ENCODE measurements around the gene SIM2. TPM values are rescaled to one million over a fixed set of nuclear protein-coding genes. Genes with fewer than 3 reads are reported as not detected.
"Not testable (repeated sequence)": the region's sequence is repeated elsewhere in the genome, so short reads cannot be mapped to it uniquely, and the experiment has no call there.

The SIM2 gene, protein sequence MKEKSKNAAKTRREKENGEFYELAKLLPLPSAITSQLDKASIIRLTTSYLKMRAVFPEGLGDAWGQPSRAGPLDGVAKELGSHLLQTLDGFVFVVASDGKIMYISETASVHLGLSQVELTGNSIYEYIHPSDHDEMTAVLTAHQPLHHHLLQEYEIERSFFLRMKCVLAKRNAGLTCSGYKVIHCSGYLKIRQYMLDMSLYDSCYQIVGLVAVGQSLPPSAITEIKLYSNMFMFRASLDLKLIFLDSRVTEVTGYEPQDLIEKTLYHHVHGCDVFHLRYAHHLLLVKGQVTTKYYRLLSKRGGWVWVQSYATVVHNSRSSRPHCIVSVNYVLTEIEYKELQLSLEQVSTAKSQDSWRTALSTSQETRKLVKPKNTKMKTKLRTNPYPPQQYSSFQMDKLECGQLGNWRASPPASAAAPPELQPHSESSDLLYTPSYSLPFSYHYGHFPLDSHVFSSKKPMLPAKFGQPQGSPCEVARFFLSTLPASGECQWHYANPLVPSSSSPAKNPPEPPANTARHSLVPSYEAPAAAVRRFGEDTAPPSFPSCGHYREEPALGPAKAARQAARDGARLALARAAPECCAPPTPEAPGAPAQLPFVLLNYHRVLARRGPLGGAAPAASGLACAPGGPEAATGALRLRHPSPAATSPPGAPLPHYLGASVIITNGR
- polyA plus RNA-seq (ENCODE audit: insufficient read length in 10 of 10): 10 to 100 TPM in 1 of 10 donors, 1 to 10 TPM in 8, under 1 TPM in 1; 0.90 to 11.7 (median 2.2) TPM
- long read RNA-seq, donor 1: 0 reads
- long read RNA-seq, donor 2, partial matches to known transcripts: 7 of 7 reads
- long read RNA-seq, donor 2, other reads (novel, unspliced or antisense): 0 of 7 reads
- long read RNA-seq, donor 3: 0 reads
- long read RNA-seq, donor 4: 0 reads
- long read RNA-seq, donor 5: 0 reads
- long read RNA-seq, donor 6: 0 reads
- long read RNA-seq, donor 7: 0 reads
- long read RNA-seq, donor 8: 0 reads
- long read RNA-seq, donor 9: 0 reads

DNA sequence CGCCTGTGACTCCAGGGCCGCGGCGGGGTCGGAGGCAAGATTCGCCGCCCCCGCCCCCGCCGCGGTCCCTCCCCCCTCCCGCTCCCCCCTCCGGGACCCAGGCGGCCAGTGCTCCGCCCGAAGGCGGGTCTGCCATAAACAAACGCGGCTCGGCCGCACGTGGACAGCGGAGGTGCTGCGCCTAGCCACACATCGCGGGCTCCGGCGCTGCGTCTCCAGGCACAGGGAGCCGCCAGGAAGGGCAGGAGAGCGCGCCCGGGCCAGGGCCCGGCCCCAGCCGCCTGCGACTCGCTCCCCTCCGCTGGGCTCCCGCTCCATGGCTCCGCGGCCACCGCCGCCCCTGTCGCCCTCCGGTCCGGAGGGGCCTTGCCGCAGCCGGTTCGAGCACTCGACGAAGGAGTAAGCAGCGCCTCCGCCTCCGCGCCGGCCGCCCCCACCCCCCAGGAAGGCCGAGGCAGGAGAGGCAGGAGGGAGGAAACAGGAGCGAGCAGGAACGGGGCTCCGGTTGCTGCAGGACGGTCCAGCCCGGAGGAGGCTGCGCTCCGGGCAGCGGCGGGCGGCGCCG lies at the start of gene SIM2:
Gene SIM2 (plus strand): TSS at position 135 of the 565 bp plus-strand sequence. CDS start 632 bp downstream, outside the sequence.
- peak in 1 of 3 donors; percentile 61 for DNase-seq

DNA sequence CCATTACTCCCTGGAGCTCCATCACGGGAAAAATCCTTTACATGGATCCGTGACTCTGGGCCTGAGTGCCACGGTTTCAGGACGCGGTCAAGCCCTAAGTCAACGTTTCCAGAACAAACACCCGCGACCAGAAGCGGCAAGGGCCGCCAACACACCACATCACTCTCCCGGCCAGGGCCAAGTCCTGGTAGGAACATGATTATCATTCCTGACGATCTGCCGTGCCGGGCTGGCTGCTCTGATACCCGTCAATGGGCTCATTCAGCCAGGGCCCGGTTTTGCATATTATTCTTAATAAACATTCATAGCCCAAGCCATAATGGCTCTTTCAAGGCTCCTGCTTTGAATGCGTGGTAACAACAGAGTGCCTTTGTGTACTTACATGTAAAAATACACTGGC lies 44.6 kb upstream of the SIM2 start:
- DNase-seq: no peak

DNA sequence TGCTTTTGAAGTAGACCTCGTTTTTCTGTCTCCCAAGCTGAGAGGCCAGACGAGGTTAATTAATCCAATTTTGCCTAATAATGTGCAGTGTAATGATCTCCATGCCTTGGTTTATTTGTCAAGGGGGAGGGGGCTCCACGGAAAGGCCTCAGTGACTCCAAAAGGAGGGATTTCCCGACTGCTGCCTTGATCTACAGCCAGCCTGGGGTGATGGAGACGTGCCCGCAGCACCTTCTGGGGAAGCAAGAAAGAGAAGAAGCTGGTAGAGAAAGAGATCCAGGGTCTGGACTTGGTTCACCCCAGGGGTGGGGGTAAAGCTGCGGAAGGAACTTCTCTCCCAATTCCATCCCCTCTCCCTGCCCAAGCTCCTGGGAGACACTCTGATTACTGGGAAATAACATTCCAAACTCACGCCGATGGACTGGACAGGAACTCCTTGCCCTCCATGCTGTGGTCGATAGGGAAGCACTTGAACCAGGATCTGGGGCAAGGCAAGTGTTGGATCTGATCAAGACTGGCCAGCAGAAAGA lies 44.1 kb upstream of the SIM2 start:
- DNase-seq: no peak

DNA sequence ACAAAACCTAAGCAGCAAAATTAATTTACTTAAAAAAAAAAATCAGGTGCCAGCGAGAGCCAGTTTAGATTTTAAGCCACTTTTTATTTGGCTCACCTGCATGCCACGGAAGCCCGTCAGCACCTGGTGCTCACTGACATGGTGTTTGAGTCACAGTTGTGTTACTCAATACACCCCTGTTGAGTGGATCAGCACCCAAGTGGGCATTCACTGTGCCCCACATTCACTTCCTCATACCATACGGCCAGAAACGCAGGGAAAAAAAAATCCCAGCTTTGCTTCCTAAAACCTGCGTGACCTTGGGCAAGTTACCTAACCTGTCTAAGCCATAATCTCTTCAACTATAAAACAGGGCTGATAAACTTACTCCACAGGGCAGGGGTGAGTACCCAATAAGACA lies 42.8 kb upstream of the SIM2 start:
- no peak for DNase-seq

DNA sequence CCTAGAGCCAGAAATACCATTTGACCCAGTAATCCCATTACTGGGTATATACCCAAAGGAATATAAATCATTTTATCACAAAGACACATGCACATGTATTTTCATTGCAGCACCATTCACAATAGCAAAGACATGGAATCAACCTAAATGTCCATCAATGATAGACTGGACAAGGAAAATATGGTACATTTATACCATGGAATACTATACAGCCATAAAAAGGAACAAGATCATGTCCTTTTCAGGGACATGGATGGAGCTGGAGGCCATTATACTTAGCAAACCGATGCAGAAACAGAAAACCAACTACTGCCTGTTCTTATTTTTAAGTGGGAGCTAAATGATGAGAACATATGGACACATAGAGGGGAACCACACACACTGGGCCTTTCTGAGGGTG lies 41.6 kb upstream of the SIM2 start:
- DNase-seq: not testable (repeated sequence)

DNA sequence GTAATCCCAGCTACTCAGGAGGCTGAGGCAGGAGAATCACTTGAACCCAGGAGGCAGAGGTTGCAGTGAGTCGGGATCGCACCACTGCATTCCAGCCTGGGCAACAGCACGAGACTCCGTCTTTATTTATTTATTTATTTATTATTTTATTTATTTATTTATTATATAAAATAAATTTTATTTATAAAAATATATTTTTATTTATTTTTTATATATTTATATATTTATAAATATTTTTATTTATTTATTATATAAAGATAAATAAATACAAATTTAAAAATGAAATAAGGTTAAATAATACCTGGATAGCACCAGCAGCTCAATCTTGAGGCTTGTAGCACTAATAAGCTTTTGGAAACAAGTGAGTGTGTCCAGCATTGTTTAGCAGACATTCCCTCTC lies 40.9 kb upstream of the SIM2 start:
- DNase-seq: no peak

DNA sequence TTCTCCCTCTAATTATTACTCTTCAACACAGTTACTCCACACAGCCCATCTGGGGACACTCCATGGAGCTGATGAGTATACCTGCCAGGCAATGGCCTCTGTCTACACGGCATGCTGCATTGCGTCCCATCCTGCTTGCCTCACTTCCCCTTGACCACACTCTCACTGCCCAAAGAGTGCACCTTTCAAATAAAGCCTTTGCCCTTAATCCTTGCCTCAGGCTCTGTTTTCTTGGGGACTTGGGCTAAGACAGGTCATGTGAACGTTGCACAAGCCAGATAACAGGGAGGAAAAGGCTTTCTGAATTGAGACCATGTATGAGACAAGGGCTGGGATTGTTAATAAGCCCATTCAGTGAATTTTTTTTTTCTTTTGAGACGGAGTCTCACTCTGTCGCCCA lies 40.0 kb upstream of the SIM2 start:
- no peak for DNase-seq

DNA sequence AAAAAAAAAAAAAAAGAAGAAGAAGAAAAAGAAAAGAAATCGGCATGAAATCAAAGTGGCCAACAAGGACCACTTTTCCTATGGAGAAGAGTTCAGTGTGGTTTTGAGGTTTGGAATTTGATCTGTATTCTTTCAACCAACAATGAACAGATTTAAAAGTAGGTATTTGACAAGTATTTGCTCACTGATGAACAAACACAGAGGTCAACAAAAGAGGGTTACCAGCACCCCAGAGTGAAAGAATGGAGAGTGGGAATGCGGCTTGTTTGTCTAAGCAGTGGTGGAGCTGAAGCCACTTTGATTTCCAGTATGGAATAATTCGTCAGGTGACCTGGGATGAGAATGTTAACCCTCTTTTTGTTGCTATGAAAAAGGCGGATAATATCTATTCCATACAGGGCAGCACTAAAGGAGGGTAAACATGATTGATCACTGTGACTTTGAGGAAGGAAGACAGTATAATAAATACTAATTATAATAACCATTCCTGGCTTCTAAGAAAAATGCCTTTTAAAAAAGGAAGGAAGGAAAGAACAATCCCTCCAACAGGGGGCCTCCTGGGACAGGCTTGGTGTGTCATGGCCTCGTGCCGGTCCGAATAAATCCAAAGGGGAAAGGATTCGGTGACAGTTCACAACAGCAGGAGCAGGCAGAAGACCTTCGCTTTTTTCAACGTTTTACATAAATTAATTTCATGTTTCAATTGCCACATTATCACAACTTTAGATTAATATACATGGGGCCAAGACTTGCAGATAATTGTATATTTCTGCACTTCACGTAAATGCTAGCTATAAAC lies 37.2 kb upstream of the SIM2 start:
- DNase-seq: peak in 1 of 3 donors; percentile 4

DNA sequence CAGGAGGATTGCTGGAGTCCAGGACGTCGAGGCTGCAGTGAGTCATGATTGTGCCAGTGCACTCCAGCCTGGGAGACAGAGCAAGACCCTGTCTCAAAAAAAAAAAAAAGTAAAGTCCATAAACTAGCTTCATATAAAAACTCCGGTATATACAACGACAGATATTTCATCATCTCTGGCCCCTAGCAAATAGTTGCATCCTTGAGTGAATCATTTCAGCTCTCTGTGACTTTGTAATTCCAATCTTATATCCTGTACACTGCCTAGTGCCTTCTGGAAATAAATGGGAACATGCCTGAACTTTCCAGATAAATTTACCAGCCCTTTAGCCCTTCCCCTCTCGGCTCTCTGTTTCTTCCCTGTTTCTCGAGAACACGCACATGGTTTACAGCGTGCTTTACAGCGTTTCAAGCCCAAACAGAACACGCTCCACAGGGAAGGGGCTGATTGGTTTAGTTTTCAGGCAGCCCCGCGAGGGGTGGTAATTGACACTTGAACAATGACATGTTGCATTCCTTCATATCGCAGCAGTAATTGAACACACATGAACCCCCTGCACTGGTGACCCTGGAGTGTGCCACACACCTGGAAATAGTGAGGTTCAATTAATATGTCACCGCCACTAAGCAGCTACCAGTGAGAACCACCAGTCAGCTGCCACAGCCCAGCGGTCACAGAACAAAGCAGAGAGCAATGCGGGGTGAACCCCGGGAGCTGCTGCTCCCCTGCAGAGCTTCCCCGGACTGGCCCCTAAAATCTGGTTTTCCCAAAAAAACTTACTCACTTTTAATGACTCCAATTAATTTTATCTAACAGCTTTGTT lies 35.7 kb upstream of the SIM2 start:
- peak in 2 of 3 donors; percentile 1 to 24 for DNase-seq

DNA sequence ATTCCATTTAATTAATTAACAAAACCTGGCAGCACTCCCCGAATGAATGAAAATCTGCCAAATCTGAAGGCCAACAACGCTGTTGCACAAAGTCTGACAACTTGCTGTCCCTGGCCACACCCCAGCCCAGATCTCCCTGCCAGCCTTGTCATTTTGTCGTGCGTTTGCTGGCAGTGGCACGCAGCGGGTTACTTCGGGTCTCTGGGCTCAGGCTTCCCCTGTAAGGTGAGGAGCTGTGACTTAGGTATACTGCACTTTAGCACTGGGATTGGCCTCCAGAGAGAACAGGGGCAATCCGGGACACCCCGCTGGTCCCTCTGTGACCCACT lies 34.3 kb upstream of the SIM2 start:
- no peak for DNase-seq

DNA sequence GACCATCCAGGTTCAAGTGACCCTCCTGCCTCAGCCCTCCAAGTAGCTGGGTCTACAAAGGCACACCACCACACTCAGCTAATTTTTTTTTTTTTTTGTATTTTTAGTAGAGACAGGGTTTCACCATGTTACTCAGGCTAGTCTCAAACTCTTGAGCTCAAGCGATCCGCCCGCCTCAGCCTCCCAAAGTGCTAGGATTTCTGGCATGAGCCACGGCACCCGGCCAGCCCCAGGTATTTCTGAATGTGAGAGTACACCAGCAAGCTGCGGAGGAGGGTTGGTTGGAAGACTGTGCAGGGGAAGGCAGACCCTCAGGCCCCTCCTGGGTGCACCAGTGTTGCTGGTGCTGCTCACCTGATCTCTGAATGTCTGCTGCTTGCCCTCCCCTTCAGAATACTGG lies 33.1 kb upstream of the SIM2 start:
- no peak for DNase-seq

DNA sequence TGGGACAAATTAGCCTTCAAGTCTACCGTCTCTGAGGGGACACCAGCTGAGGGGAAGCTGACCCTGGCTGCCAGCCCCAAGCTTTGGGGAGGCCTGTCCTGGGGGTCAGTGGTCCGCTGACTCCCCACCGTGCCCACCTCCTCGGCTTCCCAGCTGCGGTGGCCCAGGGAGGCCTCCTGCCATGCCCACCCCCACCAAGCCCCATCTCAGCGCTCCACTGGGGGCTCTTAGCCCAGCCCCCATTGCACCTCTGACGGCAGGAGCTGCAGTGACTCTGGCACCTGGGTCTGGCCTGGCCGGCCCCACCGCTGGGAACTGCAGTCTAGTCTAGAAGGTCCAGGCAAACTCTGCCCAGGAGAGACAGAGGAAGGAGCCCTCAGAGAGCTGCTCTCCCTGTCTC lies 30.2 kb upstream of the SIM2 start:
- no peak for DNase-seq

DNA sequence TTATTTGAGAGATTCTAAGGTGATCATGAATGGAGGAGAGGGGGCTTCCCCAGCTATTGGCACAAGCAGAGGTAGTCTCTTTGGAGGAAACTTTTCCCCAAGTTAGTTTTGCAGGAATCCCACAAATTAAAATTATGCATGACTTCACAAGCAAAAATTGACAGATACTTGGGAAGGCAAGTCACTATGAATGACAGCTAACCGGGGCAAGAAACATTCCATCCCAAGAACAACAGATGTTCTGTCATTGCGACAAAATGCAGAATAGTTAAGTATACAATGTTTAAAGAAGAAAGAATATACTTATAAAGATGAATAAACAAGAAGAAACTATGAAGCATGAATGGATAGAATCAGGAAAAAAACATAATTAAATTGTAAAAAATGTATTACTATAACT lies 27.1 kb upstream of the SIM2 start:
- DNase-seq: no peak

DNA sequence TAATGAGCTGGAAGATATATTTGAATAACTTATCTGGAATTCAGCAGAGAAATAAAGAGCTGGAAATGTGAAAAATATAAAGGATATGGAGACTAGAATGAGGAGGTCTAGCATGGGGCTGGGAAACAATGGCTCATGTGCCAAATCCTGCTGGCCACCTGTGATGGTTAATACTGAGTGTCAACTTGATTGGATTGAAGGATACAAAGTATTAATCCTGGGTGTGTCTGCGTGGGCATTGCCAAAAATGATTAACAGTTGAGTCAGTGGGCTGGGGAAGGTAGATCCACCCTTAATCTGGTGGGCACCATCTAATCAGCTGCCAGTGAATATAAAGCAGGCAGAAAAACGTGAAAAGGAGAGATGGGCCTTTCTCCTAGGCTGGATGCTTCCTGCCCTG lies 26.6 kb upstream of the SIM2 start:
- not testable (repeated sequence) for DNase-seq

DNA sequence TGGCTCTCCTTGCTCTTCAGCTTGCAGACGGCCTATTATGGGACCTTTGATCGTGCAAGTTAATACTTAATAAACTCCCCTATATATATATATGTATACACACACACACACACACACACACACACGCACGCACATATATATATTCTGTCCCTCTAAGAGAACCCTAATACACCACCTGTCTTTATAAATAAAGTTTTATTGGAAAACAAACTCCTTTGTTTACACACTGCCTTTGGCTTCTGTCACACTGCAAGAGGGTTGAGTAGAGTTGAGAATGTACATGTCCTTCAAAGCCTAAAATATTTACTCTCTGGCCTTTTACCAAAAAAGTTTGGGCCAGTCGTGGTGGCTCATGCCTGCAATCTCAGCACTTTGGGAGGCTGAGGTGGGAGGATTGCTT lies 26.2 kb upstream of the SIM2 start:
- no peak for DNase-seq

DNA sequence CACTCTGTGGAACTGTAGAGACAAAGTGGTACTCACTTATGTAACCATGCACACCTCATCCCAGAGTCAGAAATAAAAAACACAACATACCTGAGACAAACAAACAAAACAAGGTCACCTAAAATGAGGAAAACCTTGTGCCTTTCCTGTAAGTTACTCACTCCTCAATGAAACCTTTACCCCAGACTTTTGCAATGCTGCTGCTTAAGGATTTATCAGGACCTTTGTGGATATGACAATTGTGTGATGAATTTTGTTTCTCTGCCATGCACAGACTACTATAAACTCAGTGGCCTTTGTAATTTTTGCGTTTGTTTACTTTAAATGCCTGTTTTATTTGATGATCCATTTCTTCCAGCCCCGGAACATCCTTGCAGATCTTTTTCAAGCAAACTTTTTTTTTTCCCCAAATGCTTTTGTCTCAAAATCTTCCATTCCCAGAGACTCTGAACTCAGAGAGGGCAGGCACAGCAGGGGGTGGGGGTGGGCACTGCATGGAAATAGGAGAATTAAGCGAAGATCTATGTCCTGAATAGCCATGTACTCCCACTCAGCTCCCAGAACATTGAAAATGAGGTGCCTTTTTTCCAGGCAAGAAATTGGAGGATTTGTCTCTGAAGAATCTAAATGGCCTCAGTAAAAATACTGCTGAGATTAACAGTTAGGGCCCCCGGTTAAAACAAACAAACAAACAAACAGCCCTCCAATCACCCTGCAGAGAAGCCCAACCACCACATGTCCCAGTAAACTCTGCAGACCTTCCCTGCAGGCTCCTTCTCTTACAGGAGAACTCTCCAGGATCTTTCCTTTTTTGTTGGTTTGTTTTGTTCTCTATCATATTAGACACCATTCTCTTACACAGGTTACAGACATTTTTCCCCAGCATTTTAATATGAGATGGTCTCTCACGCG lies 22.6 kb upstream of the SIM2 start:
- DNase-seq: no peak

DNA sequence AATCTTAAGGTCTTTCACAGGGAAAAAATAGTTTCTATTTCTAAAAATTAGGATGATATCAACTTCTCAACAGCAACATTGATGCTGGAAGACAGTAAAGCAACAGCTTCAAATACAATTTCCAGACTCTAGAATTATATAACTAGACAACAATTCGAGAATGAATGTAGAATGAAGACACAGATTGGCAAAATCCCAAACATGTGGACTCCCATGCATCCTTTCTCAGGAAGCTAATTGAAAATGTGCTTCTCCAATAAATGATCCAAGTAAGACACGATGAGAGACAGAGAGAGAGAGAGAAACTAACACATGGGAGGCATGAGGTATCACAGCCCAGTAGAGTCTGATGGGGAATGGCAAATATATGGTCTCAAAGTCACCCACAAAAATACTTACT lies 21.5 kb upstream of the SIM2 start:
- peak in 1 of 3 donors; percentile 19 for DNase-seq

DNA sequence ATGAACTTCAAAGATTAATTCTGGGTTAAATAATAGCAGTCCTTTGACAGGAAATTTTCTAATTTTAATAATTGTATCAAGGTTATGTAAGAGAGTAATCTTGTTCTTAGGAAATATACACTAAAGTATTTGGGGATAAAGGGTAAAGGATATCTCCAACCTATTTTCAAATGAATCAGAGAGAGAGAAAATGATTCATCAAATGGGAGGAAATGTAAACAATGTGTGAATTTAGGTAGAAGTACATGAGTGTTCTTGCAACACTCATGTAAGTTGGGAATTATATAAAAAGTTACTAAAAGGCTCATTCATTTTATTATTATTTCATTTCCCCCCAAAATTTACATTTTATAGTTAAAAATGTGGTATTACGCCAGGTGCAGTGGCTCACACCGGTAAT lies 20.4 kb upstream of the SIM2 start:
- DNase-seq: no peak

DNA sequence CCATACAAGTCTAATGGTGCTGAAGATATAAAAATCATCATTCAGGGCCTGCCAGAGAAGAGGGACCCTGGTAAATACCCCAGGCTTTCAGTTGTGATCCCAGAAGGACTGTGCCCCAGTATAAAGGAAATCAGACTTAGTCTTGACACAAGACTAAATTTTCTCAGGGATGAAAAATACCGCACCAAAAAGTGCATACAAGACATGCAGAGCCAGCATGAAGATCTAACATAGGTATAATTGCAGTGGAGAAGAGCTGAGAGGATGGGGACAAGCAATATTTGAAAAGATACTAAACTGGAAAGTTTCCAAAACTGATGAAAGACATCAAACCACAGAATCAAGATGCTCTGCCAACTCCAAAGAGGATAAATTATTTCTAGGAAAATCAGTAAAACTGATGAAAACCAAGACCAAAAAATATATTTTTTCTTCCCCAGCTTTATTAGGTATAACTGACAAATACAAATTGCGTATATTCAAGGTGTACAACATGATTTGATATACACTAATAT lies 17.7 kb upstream of the SIM2 start:
- DNase-seq: no peak

All from muscle of back (tissue), 13 donors.